HG03342 (cell line): ENCODE measurements around the gene LCMT2.

Experiments
- ATAC-seq: cut with Tn5 transposase; IDR thresholded peaks from one replicate; pipeline ENCODE4 v1.9.1; 2021; ENCODE audit warnings: mild to moderate bottlenecking, moderate library complexity; ENCODE audit not compliant: unreplicated experiment

LCMT2 gene

DNA sequence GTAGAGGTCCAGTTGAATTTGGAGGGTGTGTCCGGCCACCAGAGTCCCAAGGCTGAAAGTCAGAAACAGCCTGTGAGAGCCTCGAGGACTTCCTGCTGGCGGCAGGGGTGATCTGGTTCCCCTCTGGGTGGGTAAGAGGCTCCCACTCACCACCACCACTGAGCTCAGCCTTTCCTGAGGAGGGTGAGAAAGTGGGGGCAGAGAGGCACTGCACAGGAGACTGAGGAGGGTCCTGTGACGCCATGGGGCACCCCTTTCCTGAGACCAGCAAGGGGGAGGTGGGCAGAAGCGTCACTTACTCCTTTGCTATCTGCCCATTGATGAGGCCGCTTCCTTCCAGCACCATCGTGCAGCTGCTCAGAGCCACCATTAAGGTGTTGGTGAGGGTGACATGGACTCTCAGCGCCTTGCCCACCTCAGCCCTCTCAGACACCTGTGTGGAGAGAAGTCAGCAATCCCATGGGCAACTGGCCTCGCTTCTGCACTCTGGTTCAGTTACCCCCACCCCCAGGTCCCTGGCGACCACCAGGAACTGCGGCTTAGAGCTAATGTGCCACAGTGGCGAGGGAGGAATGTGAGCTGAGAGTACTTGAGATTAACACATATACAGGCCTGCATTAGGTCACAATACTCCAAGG, 53.7 kb downstream of the LCMT2 start:
- ATAC-seq, result no peak

DNA sequence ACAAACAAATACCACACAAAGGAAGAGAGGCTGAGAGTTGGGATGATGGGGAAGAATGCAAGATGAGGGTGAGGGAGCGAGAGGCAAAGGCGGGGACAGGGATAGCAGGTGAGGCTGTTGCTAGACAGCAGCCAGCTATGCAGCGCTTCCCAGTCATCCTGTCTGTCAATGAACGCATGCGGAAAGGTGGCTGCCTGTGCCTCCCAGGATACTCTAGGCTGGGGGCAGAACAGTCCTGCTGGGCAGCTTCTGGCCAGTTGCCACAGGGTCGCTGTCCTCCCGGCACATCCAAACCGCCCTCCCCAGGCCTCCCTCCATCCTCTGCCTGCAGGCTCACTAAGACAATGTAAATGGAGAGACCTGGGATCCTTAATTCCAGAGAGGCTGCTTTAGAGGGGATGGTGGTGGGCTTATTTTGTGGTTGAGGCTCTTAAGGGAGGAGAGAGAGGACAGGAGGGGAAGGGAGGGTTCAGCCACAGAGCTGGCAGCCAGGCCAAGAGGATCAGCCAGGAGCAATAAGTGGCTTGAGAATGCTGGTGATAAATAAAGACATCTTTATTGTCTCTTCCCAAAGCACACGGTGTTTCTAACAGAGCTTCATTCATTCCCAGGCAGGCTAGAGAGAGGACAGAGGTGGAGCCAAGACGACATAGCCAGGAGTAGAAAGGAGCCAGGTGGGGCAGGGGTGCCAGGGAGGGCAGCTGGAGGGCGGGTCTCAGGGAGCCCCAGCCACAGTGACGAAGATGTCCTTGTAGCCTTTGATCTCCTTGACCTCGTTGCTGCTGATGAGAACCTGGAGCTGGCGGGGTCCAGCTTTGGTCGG, 54.4 kb downstream of the LCMT2 start:
- ATAC-seq, result no peak

DNA sequence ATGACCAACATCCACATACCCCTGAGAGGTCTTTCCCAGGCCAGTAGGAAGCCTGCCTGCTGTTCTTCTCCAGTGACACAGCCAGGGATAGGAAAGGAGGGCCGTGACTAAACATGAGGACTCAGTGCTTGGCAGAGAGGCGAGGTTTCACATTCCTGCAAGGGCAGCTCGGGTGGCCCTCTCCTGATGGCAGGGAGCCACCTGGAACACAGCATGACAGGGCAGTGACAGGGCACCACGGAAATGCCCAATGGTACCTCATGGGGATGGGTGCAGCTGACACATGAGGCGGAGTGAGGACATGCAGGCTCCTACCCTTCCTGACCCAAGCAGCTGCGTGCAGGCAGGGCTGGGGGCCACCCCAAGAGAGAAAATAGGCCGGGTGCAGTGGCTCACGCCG, 56.2 kb downstream of the LCMT2 start:
- ATAC-seq, result no peak
